SK-N-SH (cell line): Measurements from ENCODE around the gene ATXN2. TPM values are rescaled to one million over a fixed set of nuclear protein-coding genes. Genes with fewer than 3 reads are reported as not detected.

Source experiments
- CTCF ChIA-PET: fragments of 300-600, 350-600 bp; formaldehyde crosslinking; extraction: SDS; loops from one replicate; lab custom pipeline; 2021; lab: Yijun Ruan, JAX
- POLR2A ChIA-PET: fragments of 350-600 bp; sonication (Branson Sonifier 250); formaldehyde crosslinking; extraction: SDS; loops from one replicate; lab custom pipeline; 2020; ENCODE audit warnings: antibody characterized with exemption, inconsistent platforms; lab: Yijun Ruan, JAX
- DNase-seq: peaks from one replicate; pipeline ENCODE4 v3.0.0; 2012
- H2AFZ ChIP-seq: fragments of 200-600 bp; sonication (generic); 2 replicates; pipeline ENCODE4 v1.8.1; 2016; ENCODE audit warnings: antibody characterized with exemption, mild to moderate bottlenecking, low read depth
- H3F3A ChIP-seq: fragments of 200-600 bp; sonication (generic); replicated peaks from 2 replicates; pipeline ENCODE3; 2016; ENCODE audit warnings: antibody characterized with exemption, mild to moderate bottlenecking; ENCODE audit not compliant: insufficient read depth
- H3K27ac ChIP-seq, 2 experiments: fragments of 200-500 bp in 1 of 2; fragments of 200-600 bp in 1 of 2; sonication (Bioruptor generic) in 1 of 2; sonication (generic), shearing (Covaris generic) in 1 of 2; 2 replicates each; pipeline versions ENCODE4 v1.5.1 to v1.6.1; 2014 to 2016; ENCODE audit warnings: low read depth in 2 of 2, inconsistent platforms in 1 of 2, low read length in 1 of 2, mild to moderate bottlenecking in 1 of 2, mixed read lengths in 1 of 2
- H3K27me3 ChIP-seq: fragments of 200-600 bp; sonication (generic), shearing (Covaris generic); 2 replicates; pipeline ENCODE4 v1.6.1; 2016; ENCODE audit warnings: mixed run types; ENCODE audit not compliant: insufficient read depth
- H3K36me3 ChIP-seq, 2 experiments: fragments of 200-500 bp in 1 of 2; fragments of 200-600 bp in 1 of 2; sonication (Bioruptor generic) in 1 of 2; sonication (generic) in 1 of 2; replicated peaks in 1 of 2; 2 replicates each; pipeline versions ENCODE3 to v1.5.1; 2014 to 2016; ENCODE audit warnings: low read length in 1 of 2, mild to moderate bottlenecking in 1 of 2; ENCODE audit not compliant: insufficient read depth in 2 of 2, control insufficient read depth in 1 of 2
- H3K4me1 ChIP-seq, 2 experiments: fragments of 200-500 bp in 1 of 2; fragments of 200-600 bp in 1 of 2; sonication (Bioruptor generic) in 1 of 2; sonication (generic), shearing (Covaris generic) in 1 of 2; 2 replicates each; pipeline versions ENCODE4 v1.5.1 to v1.6.1; 2014 to 2016; ENCODE audit warnings: low read depth in 1 of 2, low read length in 1 of 2, mixed run types in 1 of 2; ENCODE audit not compliant: insufficient read depth in 2 of 2, control insufficient read depth in 1 of 2
- H3K4me2 ChIP-seq: fragments of 200-600 bp; sonication (generic), shearing (Covaris generic); 2 replicates; pipeline ENCODE4 v1.6.1; 2017; ENCODE audit warnings: mixed run types
- H3K4me3 ChIP-seq, 2 experiments: fragments of 200-500 bp in 1 of 2; fragments of 200-600 bp in 1 of 2; sonication (Bioruptor generic) in 1 of 2; sonication (generic), shearing (Covaris generic) in 1 of 2; 2 replicates each; pipeline versions ENCODE4 v1.5.1 to v1.8.1; 2014 to 2016; ENCODE audit warnings: low read depth in 2 of 2, inconsistent platforms in 1 of 2, low read length in 1 of 2, mild to moderate bottlenecking in 1 of 2, mixed read lengths in 1 of 2, moderate library complexity in 1 of 2
- H3K79me2 ChIP-seq: fragments of 200-600 bp; sonication (generic); 2 replicates; pipeline ENCODE4 v1.8.1; 2017; ENCODE audit warnings: mild to moderate bottlenecking; ENCODE audit not compliant: insufficient read depth
- H3K9ac ChIP-seq: fragments of 200-600 bp; sonication (generic); 2 replicates; pipeline ENCODE4 v1.6.1; 2017; ENCODE audit warnings: mixed run types
- H3K9me2 ChIP-seq: fragments of 200-600 bp; sonication (generic); 2 replicates; pipeline ENCODE4 v1.6.1; 2017; ENCODE audit warnings: mixed run types
- H3K9me3 ChIP-seq: fragments of 200-600 bp; sonication (generic); 2 replicates; pipeline ENCODE4 v1.6.1; 2017; ENCODE audit warnings: mixed run types, mild to moderate bottlenecking, moderate library complexity
- H4K20me1 ChIP-seq: fragments of 200-600 bp; sonication (generic); 2 replicates; pipeline ENCODE4 v1.6.1; 2017; ENCODE audit warnings: mild to moderate bottlenecking, mixed run types; ENCODE audit not compliant: insufficient read depth
- EP300 ChIP-seq, 2 experiments: IDR thresholded peaks; 2 replicates each; pipeline versions ENCODE4 v1.4.0 to v1.6.1; 2012; ENCODE audit warnings: borderline replicate concordance in 1 of 2, low read depth in 1 of 2, low read length in 1 of 2
- GATA2 ChIP-seq: sonication (generic); formaldehyde crosslinking; IDR thresholded peaks from 2 replicates; pipeline ENCODE4 v1.5.0; 2020; ENCODE audit warnings: mild to moderate bottlenecking, missing genetic modification reagents
- JUND ChIP-seq: IDR thresholded peaks from 2 replicates; pipeline ENCODE4 v1.4.0; 2012
- MEF2A ChIP-seq: IDR thresholded peaks from 2 replicates; pipeline ENCODE4 v1.4.0; 2012; ENCODE audit warnings: low read depth, borderline replicate concordance
- NFIC ChIP-seq: IDR thresholded peaks from 2 replicates; pipeline ENCODE4 v1.4.0; 2012; ENCODE audit warnings: borderline replicate concordance
- NRF1 ChIP-seq: IDR thresholded peaks from 2 replicates; pipeline ENCODE4 v1.6.1; 2012; ENCODE audit warnings: low read depth, mild to moderate bottlenecking, low read length
- POLR2AphosphoS5 ChIP-seq: IDR thresholded peaks from 2 replicates; pipeline ENCODE4 v1.6.1; 2012; ENCODE audit warnings: low read depth, low read length
- RAD21 ChIP-seq: IDR thresholded peaks from 2 replicates; pipeline ENCODE4 v1.6.1; 2012; ENCODE audit warnings: mild to moderate bottlenecking, low read length
- RCOR1 ChIP-seq: fragments of 150-350 bp; IDR thresholded peaks from 2 replicates; pipeline ENCODE4 v1.6.1; 2017; ENCODE audit warnings: antibody characterized with exemption, low read length
- RXRA ChIP-seq: IDR thresholded peaks from 2 replicates; pipeline ENCODE4 v1.4.0; 2012; ENCODE audit warnings: low read depth, mild to moderate bottlenecking, borderline replicate concordance
- SMC3 ChIP-seq: IDR thresholded peaks from 2 replicates; pipeline ENCODE4 v1.6.1; 2012; ENCODE audit warnings: low read depth, low read length, improper control_type of control experiment
- TAF1 ChIP-seq: IDR thresholded peaks from 2 replicates; pipeline ENCODE4 v1.6.1; 2012; ENCODE audit warnings: low read depth, mild to moderate bottlenecking, low read length, moderate library complexity, borderline replicate concordance
- TCF12 ChIP-seq: IDR thresholded peaks from 2 replicates; pipeline ENCODE4 v1.4.0; 2012
- TEAD4 ChIP-seq: IDR thresholded peaks from 2 replicates; pipeline ENCODE4 v1.4.0; 2012; ENCODE audit warnings: mild to moderate bottlenecking, borderline replicate concordance; ENCODE audit not compliant: insufficient read depth
- WGBS: methylation state at CpG from one replicate; pipeline ENCODE4 v1.1.6; 2017; ENCODE audit warnings: low lambda C conversion rate; 5-methylcytosine and 5-hydroxymethylcytosine counted together
- polyA plus RNA-seq, 3 experiments: library from polyadenylated mRNA; depleted of rRNA; stranded (reverse); fragments of >200 nt; gene quantifications; 2 replicates each; pipeline ENCODE4 v1.2.3, GENCODE V29; 2012
- TF ChIP-seq, protein P1 (sequence below): IDR thresholded peaks from 2 replicates; pipeline ENCODE4 v1.6.1; 2012; ENCODE audit warnings: mild to moderate bottlenecking, low read depth, low read length, moderate library complexity
- TF ChIP-seq, protein P2 (sequence below): IDR thresholded peaks from 2 replicates; pipeline ENCODE4 v1.4.0; 2012; ENCODE audit warnings: low read depth, borderline replicate concordance
- TF ChIP-seq, protein P3 (sequence below): fragments of 150-350 bp; IDR thresholded peaks from 2 replicates; pipeline ENCODE4 v1.6.1; 2017; ENCODE audit warnings: antibody characterized with exemption, low read length, low read depth, borderline replicate concordance

The ATXN2 gene
- polyA plus RNA-seq, 1 of the 3 experiments (the other 2 are of a cell fraction): 35.7 TPM

DNA sequence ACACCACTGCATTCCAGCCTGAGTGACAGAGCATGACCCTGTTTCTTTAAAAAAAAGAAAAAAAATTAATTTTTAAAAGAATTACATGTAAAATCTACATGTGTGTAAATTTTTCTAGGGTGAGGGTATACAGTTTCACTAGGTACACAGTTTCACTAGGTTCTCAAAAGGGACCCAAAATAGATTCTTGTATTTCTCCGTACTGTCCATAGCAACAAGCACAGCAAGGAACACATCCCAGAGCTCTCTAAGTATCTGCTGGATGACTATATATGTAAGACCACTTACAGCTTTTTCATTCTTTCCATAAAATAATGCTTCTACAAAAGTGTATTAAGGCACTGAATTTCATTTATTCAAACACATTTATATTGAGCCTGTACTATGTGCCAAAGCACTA lies 55.1 kb downstream of the ATXN2 start:
- Histone ChIP-seq H2AFZ (no peak overlapping the region), H3K9me3 (no peaks in the 10 kb centered on the region), H3K36me3 (peaks cover 24 to 53% of the 10 kb centered on the region in 2 experiments), H3K27ac (no peak overlapping the region), H3K79me2 (peaks cover 77% of the 10 kb centered on the region), H3K27me3 (no peaks in the 10 kb centered on the region), H3F3A (peaks cover 30% of the 10 kb centered on the region), H4K20me1 (no peaks in the 10 kb centered on the region; the same call in 1 of the 2 replicates), H3K9me2 (no peaks in the 10 kb centered on the region), H3K4me2 (no peak overlapping the region), H3K4me1 (no peaks in the 10 kb centered on the region; a peak in 1 of 4 replicates), H3K4me3 (no peak overlapping the region), H3K9ac (no peak overlapping the region)
- TF ChIP-seq, protein P1, sequence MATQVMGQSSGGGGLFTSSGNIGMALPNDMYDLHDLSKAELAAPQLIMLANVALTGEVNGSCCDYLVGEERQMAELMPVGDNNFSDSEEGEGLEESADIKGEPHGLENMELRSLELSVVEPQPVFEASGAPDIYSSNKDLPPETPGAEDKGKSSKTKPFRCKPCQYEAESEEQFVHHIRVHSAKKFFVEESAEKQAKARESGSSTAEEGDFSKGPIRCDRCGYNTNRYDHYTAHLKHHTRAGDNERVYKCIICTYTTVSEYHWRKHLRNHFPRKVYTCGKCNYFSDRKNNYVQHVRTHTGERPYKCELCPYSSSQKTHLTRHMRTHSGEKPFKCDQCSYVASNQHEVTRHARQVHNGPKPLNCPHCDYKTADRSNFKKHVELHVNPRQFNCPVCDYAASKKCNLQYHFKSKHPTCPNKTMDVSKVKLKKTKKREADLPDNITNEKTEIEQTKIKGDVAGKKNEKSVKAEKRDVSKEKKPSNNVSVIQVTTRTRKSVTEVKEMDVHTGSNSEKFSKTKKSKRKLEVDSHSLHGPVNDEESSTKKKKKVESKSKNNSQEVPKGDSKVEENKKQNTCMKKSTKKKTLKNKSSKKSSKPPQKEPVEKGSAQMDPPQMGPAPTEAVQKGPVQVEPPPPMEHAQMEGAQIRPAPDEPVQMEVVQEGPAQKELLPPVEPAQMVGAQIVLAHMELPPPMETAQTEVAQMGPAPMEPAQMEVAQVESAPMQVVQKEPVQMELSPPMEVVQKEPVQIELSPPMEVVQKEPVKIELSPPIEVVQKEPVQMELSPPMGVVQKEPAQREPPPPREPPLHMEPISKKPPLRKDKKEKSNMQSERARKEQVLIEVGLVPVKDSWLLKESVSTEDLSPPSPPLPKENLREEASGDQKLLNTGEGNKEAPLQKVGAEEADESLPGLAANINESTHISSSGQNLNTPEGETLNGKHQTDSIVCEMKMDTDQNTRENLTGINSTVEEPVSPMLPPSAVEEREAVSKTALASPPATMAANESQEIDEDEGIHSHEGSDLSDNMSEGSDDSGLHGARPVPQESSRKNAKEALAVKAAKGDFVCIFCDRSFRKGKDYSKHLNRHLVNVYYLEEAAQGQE: no peak
- no peak for TF ChIP-seq RCOR1
- TF ChIP-seq EP300 (IDR thresholded peaks at IDR 0.05; ENCODE audit: borderline replicate concordance in 1 of 2, low read depth in 1 of 2, low read length in 1 of 2): no peak
- TF ChIP-seq, protein P2, sequence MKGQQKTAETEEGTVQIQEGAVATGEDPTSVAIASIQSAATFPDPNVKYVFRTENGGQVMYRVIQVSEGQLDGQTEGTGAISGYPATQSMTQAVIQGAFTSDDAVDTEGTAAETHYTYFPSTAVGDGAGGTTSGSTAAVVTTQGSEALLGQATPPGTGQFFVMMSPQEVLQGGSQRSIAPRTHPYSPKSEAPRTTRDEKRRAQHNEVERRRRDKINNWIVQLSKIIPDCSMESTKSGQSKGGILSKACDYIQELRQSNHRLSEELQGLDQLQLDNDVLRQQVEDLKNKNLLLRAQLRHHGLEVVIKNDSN: no peak
- no peak for TF ChIP-seq TEAD4
- no peak for TF ChIP-seq POLR2AphosphoS5
- no peak for TF ChIP-seq SMC3
- TF ChIP-seq NFIC: no peak
- no peak for TF ChIP-seq TCF12
- DNase-seq: no peak
- ChIA-PET CTCF (interaction anchor here (1.0 to 2.7 kb wide), 2 partner anchors 14 to 147 kb away, joined by 3 to 11 read pairs; no protein-coding TSS in a partner anchor), POLR2A (no interaction called here)
- 96% methylated on average over 1 of the region's 1 CpG for WGBS

- Histone ChIP-seq H3K9ac (no peak overlapping the region), H3K27me3 (no peaks in the 10 kb centered on the region), H3K79me2 (peaks cover 85% of the 10 kb centered on the region), H3K4me3 (no peak overlapping the region), H3K9me3 (no peaks in the 10 kb centered on the region), H3K27ac (no peak overlapping the region), H3K9me2 (no peaks in the 10 kb centered on the region), H3K4me1 (no peaks in the 10 kb centered on the region), H4K20me1 (peaks cover 17% of the 10 kb centered on the region), H2AFZ (no peak overlapping the region), H3K36me3 (peaks cover 15 to 59% of the 10 kb centered on the region in 2 experiments), H3F3A (peaks cover 6% of the 10 kb centered on the region), H3K4me2 (no peak overlapping the region)
- TF ChIP-seq NRF1 (no peak), MEF2A (no peak), RCOR1 (no peak), GATA2 (CRISPR knock-in tag) (no peak), RAD21 (no peak), JUND (no peak), RXRA (no peak), TAF1 (no peak)
- TF ChIP-seq, protein P2: no peak
- TF ChIP-seq, protein P3, sequence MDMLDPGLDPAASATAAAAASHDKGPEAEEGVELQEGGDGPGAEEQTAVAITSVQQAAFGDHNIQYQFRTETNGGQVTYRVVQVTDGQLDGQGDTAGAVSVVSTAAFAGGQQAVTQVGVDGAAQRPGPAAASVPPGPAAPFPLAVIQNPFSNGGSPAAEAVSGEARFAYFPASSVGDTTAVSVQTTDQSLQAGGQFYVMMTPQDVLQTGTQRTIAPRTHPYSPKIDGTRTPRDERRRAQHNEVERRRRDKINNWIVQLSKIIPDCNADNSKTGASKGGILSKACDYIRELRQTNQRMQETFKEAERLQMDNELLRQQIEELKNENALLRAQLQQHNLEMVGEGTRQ: no peak
- ChIA-PET CTCF (no interaction called here), POLR2A (no interaction called here)
- no peak for DNase-seq
- WGBS: 95% methylated on average over 2 of the region's 2 CpGs
Measured at GRCh38 chr12:111532751-111533150, 66.4 kb downstream of the ATXN2 start.
